Stomach (tissue), 4 donors: ENCODE measurements around the gene RFX4.

Experiments
- CTCF ChIP-seq, 7 experiments: fragments of 450-650 bp in 4 of 7; fragments of 200-600 bp in 3 of 7; sonication (generic) in 3 of 7; IDR thresholded peaks; one replicate each; pipeline ENCODE4 v1.5.1; 2016 to 2019; ENCODE audit warnings: antibody characterized with exemption in 7 of 7, control low read depth in 2 of 7, mild to moderate bottlenecking in 1 of 7
- EP300 ChIP-seq: sonication (generic); formaldehyde crosslinking; IDR thresholded peaks from one replicate; pipeline ENCODE4 v1.6.1; 2017; ENCODE audit warnings: antibody characterized with exemption
- POLR2AphosphoS5 ChIP-seq, 3 donors: sonication (generic); formaldehyde crosslinking; IDR thresholded peaks; one replicate each; pipeline ENCODE4 v1.6.1; 2016; ENCODE audit warnings: antibody characterized with exemption in 3 of 3

GRCh38 chr12:106801830-106802533, 219.2 kb downstream of the RFX4 start:
- TF ChIP-seq CTCF (IDR thresholded peaks at IDR 0.05) (no peak), POLR2AphosphoS5 (IDR thresholded peaks at IDR 0.05) (no peak), EP300 (no peak)
